ENCODE measurements around the gene SULF2.

GRCh38 chr20:47689731-47690130, 95.5 kb downstream of the SULF2 start:
- TF ChIP-seq CTCF (IDR thresholded peaks at IDR 0.05 in 2 of 3, conservative IDR thresholded peaks at IDR 0.05 in 1 of 3; ENCODE audit: borderline replicate concordance in 1 of 3, insufficient read depth in 1 of 3, low read depth in 2 of 3, low read length in 2 of 3) (no peak), RAD21 (IDR thresholded peaks at IDR 0.05; ENCODE audit: low read depth) (no peak)
